ENCODE results near the gene MUCL3.
"Not testable (repeated sequence)": the region's sequence is repeated elsewhere in the genome, so short reads cannot be mapped to it uniquely, and the experiment has no call there.

The MUCL3 gene

GRCh38 chr6:30900863-30901417 is 39.8 kb upstream of the MUCL3 start:
- no peak overlapping the region for H3K27ac ChIP-seq (ENCODE audit: low read length)
- no peaks in the 10 kb centered on the region for H3K4me1 ChIP-seq (ENCODE audit: insufficient read depth, low read length)
- H3K9me3 ChIP-seq (ENCODE audit: insufficient read depth, low read depth, low read length) = no peaks in the 10 kb centered on the region
- no peaks in the 10 kb centered on the region for H3K27me3 ChIP-seq (ENCODE audit: insufficient read depth, low read length)
- peaks cover 43% of the 10 kb centered on the region for H3K36me3 ChIP-seq (ENCODE audit: insufficient read depth, low read depth, low read length)
- H3K9ac ChIP-seq (ENCODE audit: low read depth, low read length) = no peak overlapping the region
- H3K4me3 ChIP-seq (ENCODE audit: low read length) = no peak overlapping the region

GRCh38 chr6:30901436-30901835 is 39.3 kb upstream of the MUCL3 start:
- Histone ChIP-seq H3K27me3 (ENCODE audit: insufficient read depth, low read length) (no peaks in the 10 kb centered on the region), H3K4me3 (ENCODE audit: low read length) (no peak overlapping the region), H3K9me3 (ENCODE audit: insufficient read depth, low read depth, low read length) (no peaks in the 10 kb centered on the region), H3K9ac (ENCODE audit: low read depth, low read length) (no peak overlapping the region), H3K4me1 (ENCODE audit: insufficient read depth, low read length) (no peaks in the 10 kb centered on the region), H3K36me3 (ENCODE audit: insufficient read depth, low read depth, low read length) (peaks cover 38% of the 10 kb centered on the region), H3K27ac (ENCODE audit: low read length) (no peak overlapping the region)

- not testable (repeated sequence) for H3K4me3 ChIP-seq (ENCODE audit: low read length); H3K9ac ChIP-seq (ENCODE audit: low read depth, low read length); H3K27me3 ChIP-seq (ENCODE audit: insufficient read depth, low read length); H3K9me3 ChIP-seq (ENCODE audit: insufficient read depth, low read depth, low read length); H3K27ac ChIP-seq (ENCODE audit: low read length); H3K4me1 ChIP-seq (ENCODE audit: insufficient read depth, low read length)
- H3K36me3 ChIP-seq (ENCODE audit: insufficient read depth, low read depth, low read length) = peaks cover 31% of the 10 kb centered on the region
Measured at GRCh38 chr6:30902196-30902595, 38.6 kb upstream of the MUCL3 start.

GRCh38 chr6:30902709-30903108 is 38.1 kb upstream of the MUCL3 start:
- Histone ChIP-seq H3K36me3 (ENCODE audit: insufficient read depth, low read depth, low read length) (peaks cover 26% of the 10 kb centered on the region), H3K27ac (ENCODE audit: low read length) (no peak overlapping the region), H3K4me1 (ENCODE audit: insufficient read depth, low read length) (no peaks in the 10 kb centered on the region), H3K27me3 (ENCODE audit: insufficient read depth, low read length) (no peaks in the 10 kb centered on the region), H3K4me3 (ENCODE audit: low read length) (no peak overlapping the region), H3K9me3 (ENCODE audit: insufficient read depth, low read depth, low read length) (no peaks in the 10 kb centered on the region), H3K9ac (ENCODE audit: low read depth, low read length) (no peak overlapping the region)

GRCh38 chr6:30903236-30903635 is 37.5 kb upstream of the MUCL3 start:
- H3K4me3 ChIP-seq (ENCODE audit: low read length) = no peak overlapping the region
- no peak overlapping the region for H3K9ac ChIP-seq (ENCODE audit: low read depth, low read length)
- no peaks in the 10 kb centered on the region for H3K4me1 ChIP-seq (ENCODE audit: insufficient read depth, low read length)
- no peaks in the 10 kb centered on the region for H3K9me3 ChIP-seq (ENCODE audit: insufficient read depth, low read depth, low read length)
- no peak overlapping the region for H3K27ac ChIP-seq (ENCODE audit: low read length)
- H3K27me3 ChIP-seq (ENCODE audit: insufficient read depth, low read length) = no peaks in the 10 kb centered on the region
- peaks cover 20% of the 10 kb centered on the region for H3K36me3 ChIP-seq (ENCODE audit: insufficient read depth, low read depth, low read length)

- H3K9me3 ChIP-seq (ENCODE audit: insufficient read depth, low read depth, low read length); H3K27me3 ChIP-seq (ENCODE audit: insufficient read depth, low read length); H3K27ac ChIP-seq (ENCODE audit: low read length); H3K4me1 ChIP-seq (ENCODE audit: insufficient read depth, low read length): not testable (repeated sequence)
- Histone ChIP-seq H3K4me3 (ENCODE audit: low read length) (peak overlapping the region; percentile 93; the same call in 1 of the 2 replicates), H3K9ac (ENCODE audit: low read depth, low read length) (peak overlapping the region; percentile 95; the same call in 1 of the 2 replicates), H3K36me3 (ENCODE audit: insufficient read depth, low read depth, low read length) (peaks cover 29% of the 10 kb centered on the region)
Measured at GRCh38 chr6:30907290-30907757, 33.4 kb upstream of the MUCL3 start.

GRCh38 chr6:30907758-30908591 is 32.8 kb upstream of the MUCL3 start, which contains the start of gene GTF2H4:
Gene GTF2H4 (plus strand): TSS chr6:30908207.
- Histone ChIP-seq H3K27me3 (ENCODE audit: insufficient read depth, low read length) (no peaks in the 10 kb centered on the region), H3K9me3 (ENCODE audit: insufficient read depth, low read depth, low read length) (no peaks in the 10 kb centered on the region), H3K9ac (ENCODE audit: low read depth, low read length) (peak within 1 kb of the TSS; percentile 95), H3K4me3 (ENCODE audit: low read length) (peak within 1 kb of the TSS; percentile 93), H3K4me1 (ENCODE audit: insufficient read depth, low read length) (peaks cover 5% of the 10 kb centered on the region; the same call in 1 of the 2 replicates), H3K36me3 (ENCODE audit: insufficient read depth, low read depth, low read length) (peaks cover 36% of the 10 kb centered on the region), H3K27ac (ENCODE audit: low read length) (no peak within 1 kb of the TSS)

- Histone ChIP-seq H3K27ac (ENCODE audit: low read length) (no peak overlapping the region), H3K4me3 (ENCODE audit: low read length) (peak overlapping the region; percentile 93), H3K9ac (ENCODE audit: low read depth, low read length) (peak overlapping the region; percentile 95), H3K27me3 (ENCODE audit: insufficient read depth, low read length) (no peaks in the 10 kb centered on the region), H3K4me1 (ENCODE audit: insufficient read depth, low read length) (peaks cover 8% of the 10 kb centered on the region; the same call in 1 of the 2 replicates), H3K36me3 (ENCODE audit: insufficient read depth, low read depth, low read length) (peaks cover 41% of the 10 kb centered on the region), H3K9me3 (ENCODE audit: insufficient read depth, low read depth, low read length) (no peaks in the 10 kb centered on the region)
Measured at GRCh38 chr6:30908700-30909099, 32.1 kb upstream of the MUCL3 start.

- peaks cover 16% of the 10 kb centered on the region; the same call in 1 of the 2 replicates for H3K4me1 ChIP-seq (ENCODE audit: insufficient read depth, low read length)
- not testable (repeated sequence) for H3K27me3 ChIP-seq (ENCODE audit: insufficient read depth, low read length); H3K9ac ChIP-seq (ENCODE audit: low read depth, low read length); H3K4me3 ChIP-seq (ENCODE audit: low read length); H3K27ac ChIP-seq (ENCODE audit: low read length); H3K9me3 ChIP-seq (ENCODE audit: insufficient read depth, low read depth, low read length)
- H3K36me3 ChIP-seq (ENCODE audit: insufficient read depth, low read depth, low read length) = peaks cover 41% of the 10 kb centered on the region
Measured at GRCh38 chr6:30910473-30910872, 30.3 kb upstream of the MUCL3 start.

- peak overlapping the region; percentile 88; the same call in 1 of the 2 replicates for H3K4me3 ChIP-seq (ENCODE audit: low read length)
- H3K9me3 ChIP-seq (ENCODE audit: insufficient read depth, low read depth, low read length) = no peaks in the 10 kb centered on the region
- peaks cover 64% of the 10 kb centered on the region for H3K36me3 ChIP-seq (ENCODE audit: insufficient read depth, low read depth, low read length)
- peaks cover 16% of the 10 kb centered on the region; the same call in 1 of the 2 replicates for H3K4me1 ChIP-seq (ENCODE audit: insufficient read depth, low read length)
- H3K27me3 ChIP-seq (ENCODE audit: insufficient read depth, low read length) = no peaks in the 10 kb centered on the region
- no peak overlapping the region for H3K9ac ChIP-seq (ENCODE audit: low read depth, low read length)
- no peak overlapping the region for H3K27ac ChIP-seq (ENCODE audit: low read length)
Measured at GRCh38 chr6:30912746-30913520, 27.8 kb upstream of the MUCL3 start.

GRCh38 chr6:30913721-30914075 is 27.1 kb upstream of the MUCL3 start:
- Histone ChIP-seq H3K4me3 (ENCODE audit: low read length) (peak overlapping the region; percentile 88; the same call in 1 of the 2 replicates), H3K9me3 (ENCODE audit: insufficient read depth, low read depth, low read length) (no peaks in the 10 kb centered on the region), H3K36me3 (ENCODE audit: insufficient read depth, low read depth, low read length) (peaks cover 70% of the 10 kb centered on the region), H3K4me1 (ENCODE audit: insufficient read depth, low read length) (peaks cover 14% of the 10 kb centered on the region; the same call in 1 of the 2 replicates), H3K27ac (ENCODE audit: low read length) (no peak overlapping the region), H3K9ac (ENCODE audit: low read depth, low read length) (peak overlapping the region; percentile 77; the same call in 1 of the 2 replicates), H3K27me3 (ENCODE audit: insufficient read depth, low read length) (no peaks in the 10 kb centered on the region)

Measured in iPS-20b (cell line).